Measurements from ENCODE around the gene PARD6G.

Gene PARD6G

DNA sequence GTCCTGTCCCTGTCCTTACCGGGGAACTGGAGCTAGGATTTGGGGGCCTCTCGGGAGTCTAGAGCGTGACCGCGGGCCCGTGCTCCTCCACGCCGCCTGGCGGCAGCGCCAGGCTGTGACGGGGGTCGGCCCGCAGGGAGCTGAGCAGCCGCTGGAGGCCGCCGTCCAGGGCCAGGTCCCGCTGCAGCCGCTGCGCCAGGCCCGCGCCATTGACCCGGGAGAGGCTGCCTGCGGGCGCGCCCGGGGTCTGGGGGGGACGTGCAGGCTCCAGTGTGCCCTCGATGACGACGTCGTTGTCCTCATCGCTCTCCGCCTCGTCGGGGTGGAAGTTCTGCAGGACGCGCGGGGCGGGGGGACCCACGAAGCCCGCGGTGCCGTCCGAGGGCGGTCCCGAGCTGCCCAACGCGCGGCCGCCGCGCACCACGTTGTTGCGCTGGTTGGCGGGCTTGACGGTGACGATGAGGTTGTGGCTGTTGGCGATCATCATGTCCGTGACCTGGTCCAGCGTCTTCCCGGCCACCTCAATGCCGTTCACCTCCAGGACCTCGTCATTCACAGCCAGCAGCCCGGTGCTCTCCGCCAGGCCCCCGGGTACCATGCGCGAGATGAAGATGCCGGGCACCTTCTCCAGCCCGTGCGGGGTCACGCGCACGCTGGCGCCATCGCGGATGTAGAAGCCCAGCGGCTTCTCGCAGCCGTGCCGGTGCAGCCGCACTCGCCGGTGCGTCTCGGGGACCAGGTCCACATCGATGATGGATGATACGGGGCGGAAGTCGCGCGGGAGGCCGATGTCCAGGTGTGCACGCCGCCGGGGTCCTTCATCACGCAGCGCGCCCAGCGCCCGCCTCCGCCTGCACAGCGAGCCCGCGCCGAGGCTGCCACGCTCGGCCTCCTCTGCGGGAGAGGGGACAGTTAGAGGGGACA, 87.3 kb downstream of the PARD6G start:
- H3K4me3 ChIP-seq (ENCODE audit: low read length): no peak overlapping the region

GRCh38 chr18:80158365-80158764, 88.9 kb downstream of the PARD6G start:
- no peak overlapping the region for H3K4me3 ChIP-seq (ENCODE audit: low read length)
- no peak for DNase-seq (ENCODE audit: low read depth, low spot score)

More for the DNA sequence above, 87.3 kb downstream of the PARD6G start:
- no peak for DNase-seq (ENCODE audit: low read depth, low spot score)

- DNase-seq (ENCODE audit: low read depth, low spot score): peak; percentile 66
- H3K4me3 ChIP-seq (ENCODE audit: low read length): no peak overlapping the region
These were observed 89.5 kb downstream of the PARD6G start for GRCh38 chr18:80157708-80158343.

DNA sequence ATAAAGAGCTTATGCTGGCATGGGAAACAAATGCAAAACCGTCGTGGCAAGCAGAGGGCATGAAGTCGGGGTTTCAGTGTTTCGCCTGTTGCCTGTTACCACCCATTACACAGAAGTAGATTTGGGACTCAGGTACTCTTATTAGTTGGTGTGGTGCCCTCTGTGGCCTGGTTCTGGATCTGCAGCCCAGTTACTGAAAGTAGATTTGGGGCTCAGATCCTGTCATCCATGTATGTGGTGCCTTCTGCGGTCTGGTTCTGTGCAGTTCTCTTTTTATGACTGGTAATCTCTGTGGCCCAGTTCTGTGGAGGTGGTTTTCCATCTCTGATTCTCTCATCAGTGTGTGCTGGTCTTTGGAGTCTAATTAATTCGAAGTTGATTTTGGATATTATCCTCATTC, 93.0 kb downstream of the PARD6G start:
- DNase-seq (ENCODE audit: low read depth, low spot score): peak; percentile 20
- no peak overlapping the region for H3K4me3 ChIP-seq (ENCODE audit: low read length)

- DNase-seq (ENCODE audit: low read depth, low spot score): no peak
- H3K4me3 ChIP-seq (ENCODE audit: low read length): no peak overlapping the region
These were observed 97.6 kb downstream of the PARD6G start for GRCh38 chr18:80149667-80150066.

DNA sequence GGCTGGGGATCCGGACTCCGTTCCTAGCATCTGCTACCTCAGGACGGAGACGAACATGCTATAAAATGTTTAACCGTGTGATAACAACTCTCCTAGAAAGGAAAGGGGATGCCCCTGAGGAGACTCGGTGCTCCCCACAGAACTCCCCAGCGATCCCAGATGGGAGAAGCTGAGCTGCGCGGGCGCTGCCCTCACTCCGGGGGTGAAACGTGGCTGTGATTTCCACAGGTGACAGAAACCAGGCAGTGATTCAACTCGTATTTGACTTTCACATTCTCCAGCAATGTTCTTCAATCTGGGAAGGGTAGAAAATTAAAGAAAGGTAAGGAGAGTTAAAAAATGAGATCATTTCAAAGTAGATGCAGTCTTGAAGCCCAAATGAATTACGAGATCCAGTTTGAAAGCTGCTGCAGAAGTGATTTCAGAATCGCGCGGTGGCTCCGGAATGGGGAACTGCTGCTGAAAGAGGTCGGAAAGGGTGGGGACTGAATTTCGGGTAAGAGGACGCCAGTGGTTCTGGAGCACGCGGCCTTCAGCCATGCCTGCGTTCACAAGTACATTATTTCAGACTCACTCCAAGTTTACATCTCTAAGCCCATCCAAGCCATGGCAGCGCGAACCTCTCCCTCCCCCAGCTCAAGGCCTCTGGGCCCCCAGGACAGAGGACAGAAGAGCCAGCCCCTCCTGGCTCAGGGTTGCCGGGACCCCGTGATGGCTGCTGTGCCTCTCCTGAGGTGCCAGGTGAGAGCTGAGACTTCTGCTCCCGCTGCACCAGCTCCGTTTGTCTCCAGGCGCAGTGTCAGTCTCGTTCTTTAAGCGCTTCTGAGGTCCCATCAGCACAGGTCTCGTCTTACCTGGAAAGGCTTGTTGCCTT, 98.8 kb downstream of the PARD6G start:
- no peak overlapping the region for H3K4me3 ChIP-seq (ENCODE audit: low read length)

GRCh38 chr18:80147418-80148325, 99.6 kb downstream of the PARD6G start:
- no peak for DNase-seq (ENCODE audit: low read depth, low spot score)
- no peak overlapping the region for H3K4me3 ChIP-seq (ENCODE audit: low read length)

More for the DNA sequence above, 98.8 kb downstream of the PARD6G start:
- DNase-seq (ENCODE audit: low read depth, low spot score): no peak

DNA sequence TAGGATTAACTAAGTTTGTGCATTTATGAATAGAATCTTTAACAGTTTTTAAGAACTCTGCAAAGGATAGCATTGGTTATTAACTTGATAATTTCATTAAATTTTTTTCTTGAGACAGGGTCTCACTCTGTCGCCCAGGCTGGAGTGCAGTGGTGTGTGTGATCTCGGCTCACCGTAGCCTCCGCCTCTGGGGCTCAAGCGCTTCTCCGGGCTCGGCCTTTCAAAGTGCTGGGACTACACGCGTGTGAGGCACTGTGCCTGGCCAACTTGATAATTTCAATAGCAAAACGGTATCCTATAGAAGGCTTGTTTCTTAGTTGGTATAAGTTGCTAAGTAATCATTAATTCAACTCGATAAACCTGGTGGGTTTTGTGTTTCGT, 100.3 kb downstream of the PARD6G start:
- no peak overlapping the region for H3K4me3 ChIP-seq (ENCODE audit: low read length)

DNA sequence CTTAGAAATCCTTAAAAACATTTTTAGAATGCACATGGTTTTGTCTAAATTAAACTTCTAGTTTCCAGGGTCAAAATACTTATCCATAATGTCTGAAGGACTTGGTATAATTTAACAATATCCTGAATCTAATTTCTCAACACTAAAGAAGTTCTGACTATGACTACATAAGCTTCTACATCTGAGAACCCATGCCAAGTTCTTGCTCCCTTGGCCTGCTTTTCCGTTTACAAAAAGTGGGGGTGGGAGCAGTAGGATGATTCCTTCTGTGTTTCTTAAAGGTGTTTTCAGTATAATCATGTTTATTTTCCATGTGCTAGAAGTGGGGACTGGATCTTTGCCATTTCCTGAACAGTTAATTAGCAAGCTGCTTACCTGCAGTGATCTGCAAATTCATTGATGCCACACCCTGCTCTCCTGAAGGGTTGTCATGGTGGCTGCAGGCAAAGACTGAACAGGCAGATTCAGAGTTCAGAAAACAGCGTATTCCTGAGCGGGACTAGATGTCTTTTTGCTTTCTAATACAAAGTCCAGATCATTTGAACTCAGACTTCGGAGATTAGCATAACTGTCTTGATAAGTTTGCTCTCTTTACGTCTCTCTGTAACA, 102.0 kb downstream of the PARD6G start:
- H3K4me3 ChIP-seq (ENCODE audit: low read length): no peak overlapping the region
- no peak for DNase-seq (ENCODE audit: low read depth, low spot score)

More for the DNA sequence above, 100.3 kb downstream of the PARD6G start:
- no peak for DNase-seq (ENCODE audit: low read depth, low spot score)

GRCh38 chr18:80143881-80144280, 103.4 kb downstream of the PARD6G start:
- DNase-seq (ENCODE audit: low read depth, low spot score): no peak
- H3K4me3 ChIP-seq (ENCODE audit: low read length): no peak overlapping the region

GRCh38 chr18:80140455-80140985, 106.8 kb downstream of the PARD6G start:
- H3K4me3 ChIP-seq (ENCODE audit: low read length): no peak overlapping the region

GRCh38 chr18:80137976-80138375, 109.3 kb downstream of the PARD6G start:
- no peak overlapping the region for H3K4me3 ChIP-seq (ENCODE audit: low read length)
- no peak for DNase-seq (ENCODE audit: low read depth, low spot score)

More at GRCh38 chr18:80140455-80140985, 106.8 kb downstream of the PARD6G start:
- no peak for DNase-seq (ENCODE audit: low read depth, low spot score)

- no peak overlapping the region for H3K4me3 ChIP-seq (ENCODE audit: low read length)
- no peak for DNase-seq (ENCODE audit: low read depth, low spot score)
These were observed 110.2 kb downstream of the PARD6G start for GRCh38 chr18:80137137-80137536.

DNA sequence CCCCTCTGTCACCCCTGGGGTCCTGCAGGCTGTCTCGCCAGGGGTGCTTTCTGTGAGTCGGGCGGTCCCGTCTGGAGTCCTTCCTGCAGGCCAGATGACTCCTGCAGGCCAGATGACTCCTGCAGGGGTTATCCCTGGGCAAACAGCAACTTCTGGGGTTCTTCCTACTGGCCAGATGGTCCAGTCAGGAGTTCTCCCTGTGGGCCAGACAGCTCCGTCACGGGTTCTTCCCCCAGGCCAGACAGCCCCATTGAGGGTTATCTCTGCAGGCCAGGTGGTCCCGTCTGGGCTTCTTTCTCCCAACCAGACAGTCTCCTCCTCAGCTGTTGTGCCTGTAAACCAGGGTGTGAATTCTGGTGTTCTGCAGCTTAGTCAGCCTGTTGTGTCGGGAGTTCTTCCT, 110.6 kb downstream of the PARD6G start:
- no peak for DNase-seq (ENCODE audit: low read depth, low spot score)
- no peak overlapping the region for H3K4me3 ChIP-seq (ENCODE audit: low read length)

GRCh38 chr18:80135136-80135535, 112.2 kb downstream of the PARD6G start:
- DNase-seq (ENCODE audit: low read depth, low spot score): no peak
- no peak overlapping the region for H3K4me3 ChIP-seq (ENCODE audit: low read length)

DNA sequence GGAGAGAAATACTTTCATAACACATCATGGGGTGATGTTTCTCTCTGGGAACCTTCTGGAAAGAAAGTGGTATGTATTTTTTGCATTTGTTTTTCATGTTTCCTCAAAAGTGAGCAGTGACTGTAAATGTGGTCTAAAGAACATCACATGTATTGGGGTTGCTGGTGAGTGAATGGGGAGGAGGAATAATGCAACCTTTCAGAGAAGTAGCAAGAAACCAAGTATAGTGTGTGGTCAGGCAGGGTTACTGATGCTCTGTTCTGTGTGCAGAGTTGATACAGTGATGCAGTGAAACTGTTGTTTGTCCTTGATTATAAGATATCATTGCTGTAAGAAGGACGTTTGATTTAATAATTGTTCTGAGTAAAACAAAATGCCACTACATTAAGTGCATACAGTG, 114.2 kb downstream of the PARD6G start:
- no peak overlapping the region for H3K4me3 ChIP-seq (ENCODE audit: low read length)
- no peak for DNase-seq (ENCODE audit: low read depth, low spot score)

- DNase-seq (ENCODE audit: low read depth, low spot score): no peak
- no peak overlapping the region for H3K4me3 ChIP-seq (ENCODE audit: low read length)
These were observed 115.0 kb downstream of the PARD6G start for GRCh38 chr18:80132180-80132812.

Measured in Jurkat, Clone E6-1 (cell line).